ENCODE measurements around the gene TANGO6. TPM values are rescaled to one million over a fixed set of nuclear protein-coding genes. Genes with fewer than 3 reads are reported as not detected.

The TANGO6 gene
- total RNA-seq, 2 donors from 2014 or later = 37.3 to 55.4 TPM

GRCh38 chr16:68883685-68884084 lies 40.4 kb downstream of the TANGO6 start:
- TF ChIP-seq CTCF (IDR thresholded peaks at IDR 0.05) = no peak
- no peaks in the 10 kb centered on the region for H3K9me3 ChIP-seq
- no peak for DNase-seq (ENCODE audit: low spot score)

GRCh38 chr16:68884401-68884800 lies 41.1 kb downstream of the TANGO6 start:
- H3K9me3 ChIP-seq = no peaks in the 10 kb centered on the region
- no peak for TF ChIP-seq CTCF (IDR thresholded peaks at IDR 0.05)
- DNase-seq (ENCODE audit: low spot score) (no peak), ATAC-seq (ENCODE audit: insufficient number of reproducible peaks, low FRiP score, low read depth) (no peak)
- H3K4me3 ChIP-seq = no peak overlapping the region
- no peak overlapping the region for H3K27ac ChIP-seq
- peaks cover 7% of the 10 kb centered on the region for H3K36me3 ChIP-seq
- H3K27me3 ChIP-seq (replicated peaks; ENCODE audit: insufficient read depth) = no peaks in the 10 kb centered on the region
- peaks cover 0 to 4% of the 10 kb centered on the region in 2 donors for H3K4me1 ChIP-seq (ENCODE audit: control insufficient read depth in 1 of 2, low read depth in 2 of 2)

More at GRCh38 chr16:68883685-68884084, 40.4 kb downstream of the TANGO6 start:
- no peak for ATAC-seq (ENCODE audit: insufficient number of reproducible peaks, low FRiP score, low read depth)
- Histone ChIP-seq H3K4me3 (no peak overlapping the region), H3K27me3 (replicated peaks; ENCODE audit: insufficient read depth) (no peaks in the 10 kb centered on the region), H3K4me1 (ENCODE audit: control insufficient read depth in 1 of 2, low read depth in 2 of 2) (no peaks in the 10 kb centered on the region), H3K27ac (no peak overlapping the region), H3K36me3 (peaks cover 7% of the 10 kb centered on the region)

DNA sequence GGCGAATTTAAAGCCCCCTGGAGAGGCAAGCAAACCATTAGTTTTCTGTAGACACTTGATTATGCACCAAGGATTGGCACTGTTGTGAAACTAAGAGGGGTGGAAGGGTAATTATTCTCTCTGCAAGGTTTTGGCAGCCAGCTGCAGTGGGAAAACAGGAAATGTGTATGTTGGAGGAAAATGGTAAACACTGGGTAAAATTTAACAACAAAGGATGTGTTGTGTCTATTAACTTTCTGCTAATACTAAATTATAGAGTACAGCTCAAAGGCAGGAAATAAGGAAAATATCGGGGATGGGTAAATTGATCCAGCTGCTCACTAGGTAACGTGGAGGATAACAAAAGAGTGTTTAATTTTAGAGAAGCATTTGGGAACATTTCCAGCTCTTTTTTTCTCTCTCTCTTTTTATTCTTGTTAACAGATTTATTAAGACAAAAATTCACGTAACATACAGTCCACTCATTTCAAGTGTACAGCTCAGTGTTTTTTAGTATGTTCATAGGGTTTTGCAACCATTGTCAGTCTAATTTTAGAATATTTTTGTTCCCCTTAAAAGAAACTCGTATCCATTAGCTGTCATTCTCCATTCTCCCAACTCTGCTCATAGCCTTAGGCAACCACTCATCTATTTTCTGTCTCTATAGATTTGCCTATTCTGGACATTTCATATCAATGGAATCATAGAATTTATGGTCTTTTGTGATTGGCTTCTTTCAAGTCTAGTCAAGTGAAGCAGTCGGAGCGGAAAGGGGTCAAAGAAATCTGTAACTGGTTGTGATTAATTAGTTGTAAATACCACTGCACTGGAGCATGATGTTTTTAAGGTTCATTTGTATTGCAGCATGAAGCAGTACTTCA lies 41.8 kb downstream of the TANGO6 start:
- no peak for ATAC-seq (ENCODE audit: insufficient number of reproducible peaks, low FRiP score, low read depth)
- no peak overlapping the region for H3K27ac ChIP-seq
- no peak for TF ChIP-seq CTCF (IDR thresholded peaks at IDR 0.05)

GRCh38 chr16:68887107-68887506 lies 43.8 kb downstream of the TANGO6 start:
- H3K27ac ChIP-seq = no peak overlapping the region
- H3K27me3 ChIP-seq (replicated peaks; ENCODE audit: insufficient read depth) = no peaks in the 10 kb centered on the region
- peaks cover 0 to 13% of the 10 kb centered on the region in 2 donors for H3K4me1 ChIP-seq (ENCODE audit: control insufficient read depth in 1 of 2, low read depth in 2 of 2)
- H3K4me3 ChIP-seq = no peak overlapping the region
- DNase-seq (ENCODE audit: low spot score) (no peak), ATAC-seq (ENCODE audit: insufficient number of reproducible peaks, low FRiP score, low read depth) (no peak)
- no peak for TF ChIP-seq CTCF (IDR thresholded peaks at IDR 0.05)
- H3K36me3 ChIP-seq = no peaks in the 10 kb centered on the region
- H3K9me3 ChIP-seq = no peaks in the 10 kb centered on the region

More for the DNA sequence above, 41.8 kb downstream of the TANGO6 start:
- peaks cover 0 to 11% of the 10 kb centered on the region in 2 donors for H3K4me1 ChIP-seq (ENCODE audit: control insufficient read depth in 1 of 2, low read depth in 2 of 2)
- no peaks in the 10 kb centered on the region for H3K27me3 ChIP-seq (replicated peaks; ENCODE audit: insufficient read depth)
- no peak overlapping the region for H3K4me3 ChIP-seq
- peaks cover 7% of the 10 kb centered on the region for H3K36me3 ChIP-seq
- no peaks in the 10 kb centered on the region for H3K9me3 ChIP-seq
- no peak for DNase-seq (ENCODE audit: low spot score)

GRCh38 chr16:68889508-68890150 lies 46.3 kb downstream of the TANGO6 start:
- Histone ChIP-seq H3K27ac (peak overlapping the region in 1 of 2 donors; percentile 47), H3K4me1 (ENCODE audit: control insufficient read depth in 1 of 2, low read depth in 2 of 2) (peaks cover 0 to 13% of the 10 kb centered on the region in 2 donors)
- no peak for ATAC-seq (ENCODE audit: insufficient number of reproducible peaks, low FRiP score, low read depth)

More at GRCh38 chr16:68889508-68890150, 46.3 kb downstream of the TANGO6 start:
- no peaks in the 10 kb centered on the region for H3K36me3 ChIP-seq
- no peaks in the 10 kb centered on the region for H3K9me3 ChIP-seq
- H3K27me3 ChIP-seq (replicated peaks; ENCODE audit: insufficient read depth) = no peaks in the 10 kb centered on the region
- DNase-seq (ENCODE audit: low spot score) = no peak
- TF ChIP-seq CTCF (IDR thresholded peaks at IDR 0.05) = no peak
- no peak overlapping the region for H3K4me3 ChIP-seq
